Right cardiac atrium (tissue), 5 donors: ENCODE data around the gene C8A. TPM values are rescaled to one million over a fixed set of nuclear protein-coding genes. Genes with fewer than 3 reads are reported as not detected.

ENCODE experiments used
- ATAC-seq, 2 donors: fragments of 200-7000 bp; cut with Tn5 transposase; one replicate each; pipeline versions ENCODE4 v1.8.0 to v1.9.1; 2020; ENCODE audit warnings: moderate library complexity in 2 of 2, mild to moderate bottlenecking in 1 of 2
- DNase-seq, 3 donors: peaks; one replicate each; pipeline ENCODE4 v3.0.0-alpha.2; 2020
- H3K27ac ChIP-seq: one replicate; pipeline ENCODE4 v1.5.1; 2013; ENCODE audit warnings: mild to moderate bottlenecking, low read length, control low read depth, moderate library complexity
- H3K27me3 ChIP-seq: one replicate; pipeline ENCODE4 v1.6.1; 2013; ENCODE audit not compliant: control insufficient read depth, insufficient read depth
- H3K4me1 ChIP-seq: one replicate; pipeline ENCODE4 v1.6.1; 2013; ENCODE audit warnings: low read length; ENCODE audit not compliant: control insufficient read depth, insufficient read depth
- H3K4me3 ChIP-seq: one replicate; pipeline ENCODE4 v1.5.1; 2013; ENCODE audit warnings: low read length, control low read depth
- H3K9me3 ChIP-seq: one replicate; pipeline ENCODE4 v1.6.1; 2013; ENCODE audit warnings: low read length; ENCODE audit not compliant: control insufficient read depth
- WGBS: extraction: QIAGEN DNeasy Blood & Tissue Kit; methylation state at CpG from one replicate; pipeline ENCODE4 v1.1.7; 2013; 5-methylcytosine and 5-hydroxymethylcytosine counted together
- intact Hi-C, 4 donors: fragments of 100-400 bp; cut with DNase I; formaldehyde crosslinking; loops; one replicate each; pipeline versions ENCODE4 v1.11.0 to v1.14.0; 2022 to 2023
- polyA plus RNA-seq: library from polyadenylated mRNA; stranded (reverse); fragments of 200-250 nt; gene quantifications from one replicate; pipeline ENCODE4 v1.2.3, GENCODE V29; 2013
- total RNA-seq, 4 donors: library from RNA; stranded (reverse); fragmentation: NEBNext Ultra II Directional; extraction: Animal tissue kit (Norgen Biotek cat#: 25700); gene quantifications; one replicate each; pipeline ENCODE4 v1.2.1, GENCODE V29; 2021
- donor health status: healthy with polysubstance abuse.
- donor health status: DM: no; HTN: yes; CAD: no.
- donor health status: DM: no; HTN: no; CAD: no.
- donor health status: DM: no; HTN: yes; CAD: no; lungs with severe emphysema.
- donor health status: DM: yes; HTN: yes; CAD: no.

C8A gene
- total and polyA plus RNA-seq, 5 donors = not detected

DNA sequence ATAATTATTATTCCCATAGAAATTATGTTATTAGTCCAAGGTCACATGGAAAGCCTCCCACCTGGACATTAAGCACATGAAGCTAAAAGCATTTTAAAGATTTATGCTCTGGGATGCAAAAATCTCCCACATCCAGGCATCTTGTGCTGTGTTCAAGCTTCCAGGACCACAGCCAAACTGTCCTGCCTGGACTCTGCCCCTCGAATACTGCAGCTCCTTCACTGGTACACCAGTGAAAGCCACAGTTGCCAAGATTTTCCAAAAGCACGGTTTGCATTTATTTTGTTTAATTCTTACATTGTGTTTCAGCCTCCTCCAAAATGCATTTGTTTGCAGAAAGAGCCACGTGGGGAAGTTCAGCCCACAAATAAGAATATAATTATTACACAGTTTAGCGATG is 72.6 kb downstream of the C8A start:
- Histone ChIP-seq H3K9me3 (no peaks in the 10 kb centered on the region), H3K4me1 (no peaks in the 10 kb centered on the region), H3K4me3 (no peak overlapping the region), H3K27me3 (no peaks in the 10 kb centered on the region), H3K27ac (no peak overlapping the region)
- ATAC-seq = no peak
- intact Hi-C loops = no loop called here
- 74% methylated on average over 4 of the region's 4 CpGs for WGBS
- no peak for DNase-seq

DNA sequence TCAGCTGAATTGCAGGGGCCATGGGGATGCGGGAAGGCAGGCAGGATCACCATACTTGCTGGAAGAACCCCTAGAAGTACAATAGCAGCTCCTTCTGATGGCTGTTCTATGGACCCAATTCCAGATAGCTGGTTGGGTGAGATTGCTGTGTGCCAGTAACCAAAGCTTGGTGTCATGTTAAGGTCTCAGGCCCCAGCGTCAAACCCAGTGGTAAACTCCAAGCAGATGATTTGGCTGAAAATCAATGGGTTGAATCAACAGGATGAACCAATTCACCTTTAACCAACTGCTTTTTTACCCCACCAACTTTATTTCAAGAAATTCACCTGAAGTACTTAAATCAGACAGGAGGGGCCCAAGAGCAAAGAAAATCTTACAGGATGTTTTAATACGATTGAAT is 73.4 kb downstream of the C8A start:
- Histone ChIP-seq H3K27me3 (no peaks in the 10 kb centered on the region), H3K4me3 (no peak overlapping the region), H3K9me3 (no peaks in the 10 kb centered on the region), H3K4me1 (no peaks in the 10 kb centered on the region), H3K27ac (no peak overlapping the region)
- 91% methylated on average over 3 of the region's 3 CpGs for WGBS
- ATAC-seq (no peak), DNase-seq (no peak)
- intact Hi-C loops = no loop called here

DNA sequence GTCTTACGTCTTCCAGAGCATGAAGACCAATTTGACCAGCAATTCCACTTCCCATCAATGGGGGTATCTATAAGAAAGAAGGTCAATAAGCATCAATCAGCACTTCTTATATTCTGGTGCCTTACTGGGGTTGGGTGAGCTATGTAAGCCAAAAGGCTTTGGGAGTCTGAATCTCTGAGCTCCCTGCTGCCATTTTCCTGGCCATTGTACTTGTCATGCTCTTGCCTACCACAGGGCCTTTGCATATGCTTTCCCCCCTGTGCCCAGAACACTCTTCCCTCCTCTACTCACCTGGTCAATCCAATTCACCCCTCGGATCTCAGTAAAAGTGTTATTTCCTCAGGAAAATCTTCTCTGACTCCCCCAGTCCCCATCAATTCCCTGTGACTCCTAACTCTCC is 74.9 kb downstream of the C8A start:
- H3K4me1 ChIP-seq = no peaks in the 10 kb centered on the region
- no peak for ATAC-seq
- no peak overlapping the region for H3K4me3 ChIP-seq
- no peaks in the 10 kb centered on the region for H3K9me3 ChIP-seq
- intact Hi-C loops = no loop called here
- H3K27ac ChIP-seq = no peak overlapping the region
- no peaks in the 10 kb centered on the region for H3K27me3 ChIP-seq
- 76% methylated on average over 2 of the region's 2 CpGs for WGBS
- no peak for DNase-seq

DNA sequence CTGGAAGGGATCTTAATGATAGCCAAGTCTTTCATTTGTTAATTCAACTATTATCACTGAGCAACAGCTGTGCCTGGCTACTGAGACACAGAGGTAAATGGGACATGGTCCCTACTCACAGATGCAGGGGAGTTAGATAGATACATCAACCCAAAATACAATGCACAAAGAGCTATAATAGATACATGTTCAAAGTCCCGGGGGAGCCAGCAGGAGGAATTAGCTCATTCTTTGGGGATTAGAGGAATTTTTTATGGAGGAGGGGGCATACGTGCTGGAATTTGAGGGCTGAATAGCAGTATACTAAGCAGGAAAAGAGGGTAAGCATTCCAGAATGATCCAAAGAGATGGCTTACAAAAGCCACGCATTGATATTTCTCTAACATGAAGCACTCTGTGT is 76.6 kb downstream of the C8A start:
- intact Hi-C loops = no loop called here
- H3K4me1 ChIP-seq = no peaks in the 10 kb centered on the region
- H3K9me3 ChIP-seq = no peaks in the 10 kb centered on the region
- no peak overlapping the region for H3K4me3 ChIP-seq
- no peaks in the 10 kb centered on the region for H3K27me3 ChIP-seq
- ATAC-seq = no peak
- no peak overlapping the region for H3K27ac ChIP-seq
- no peak for DNase-seq
- WGBS = 38% methylated on average over 3 of the region's 3 CpGs

DNA sequence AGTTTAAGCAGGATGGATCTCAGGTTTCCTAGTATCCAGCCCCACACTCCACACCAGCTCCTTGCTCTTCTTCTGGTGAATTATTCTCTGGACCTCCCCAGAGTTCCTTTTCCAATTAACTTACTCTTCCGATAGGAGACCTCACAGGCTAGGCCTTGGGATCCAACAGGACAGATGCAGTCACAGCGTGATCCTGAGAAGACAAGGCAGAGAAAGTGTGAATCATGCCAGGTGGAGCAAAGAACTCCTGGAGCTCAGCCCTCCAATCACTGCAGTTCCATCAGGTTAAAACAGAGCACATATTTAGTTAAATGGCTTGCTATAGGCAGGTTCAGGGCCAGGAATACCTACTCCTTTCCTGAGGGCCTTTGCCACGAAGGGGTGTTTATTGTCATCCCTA is 77.1 kb downstream of the C8A start:
- Histone ChIP-seq H3K9me3 (no peaks in the 10 kb centered on the region), H3K27ac (no peak overlapping the region), H3K4me1 (no peaks in the 10 kb centered on the region), H3K4me3 (no peak overlapping the region), H3K27me3 (no peaks in the 10 kb centered on the region)
- intact Hi-C loops = no loop called here
- 80% methylated on average over 3 of the region's 3 CpGs for WGBS
- DNase-seq (no peak), ATAC-seq (no peak)

DNA sequence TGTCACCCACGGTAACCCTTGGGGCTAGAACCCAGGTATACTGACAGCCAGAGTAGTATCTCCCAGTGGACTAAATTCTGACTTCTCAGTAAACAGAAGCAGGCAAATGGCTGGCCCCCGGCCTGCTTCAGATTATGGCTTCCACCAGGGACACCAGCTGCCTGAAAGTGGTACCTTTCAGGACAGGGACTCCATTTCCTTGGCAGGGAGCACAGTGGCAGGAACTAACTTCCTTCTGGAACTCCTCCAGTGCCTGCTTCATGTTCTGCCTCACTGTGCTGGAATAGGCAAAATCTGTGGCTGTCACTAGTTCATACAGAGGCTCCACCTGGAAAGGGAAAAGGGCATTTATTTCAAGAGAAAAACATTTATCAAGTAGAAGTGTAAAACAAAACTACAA is 78.6 kb downstream of the C8A start:
- H3K27ac ChIP-seq = no peak overlapping the region
- no peaks in the 10 kb centered on the region for H3K27me3 ChIP-seq
- H3K4me1 ChIP-seq = no peaks in the 10 kb centered on the region
- H3K9me3 ChIP-seq = no peaks in the 10 kb centered on the region
- no peak overlapping the region for H3K4me3 ChIP-seq
- WGBS = 72% methylated on average over 2 of the region's 2 CpGs
- intact Hi-C loops = no loop called here
- DNase-seq = no peak
- no peak for ATAC-seq

DNA sequence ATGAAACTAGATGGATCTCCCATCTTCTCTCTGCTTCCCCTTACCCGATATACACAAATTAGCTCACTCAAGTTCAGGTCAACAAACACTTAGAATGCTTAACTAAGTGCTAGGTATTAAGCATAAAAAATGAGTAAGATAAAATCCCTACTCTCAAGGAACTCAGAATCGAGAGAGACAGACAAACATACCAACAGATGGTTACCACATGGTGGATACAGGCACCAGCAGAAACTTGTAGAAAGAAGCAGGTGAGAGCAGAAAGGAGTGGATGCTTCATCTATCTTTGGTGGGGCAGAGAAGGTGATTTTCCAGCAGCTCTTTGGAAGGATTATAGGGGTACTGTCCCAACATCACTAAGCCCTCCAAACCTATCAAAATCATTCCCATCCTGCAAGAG is 79.0 kb downstream of the C8A start:
- Histone ChIP-seq H3K27ac (no peak overlapping the region), H3K9me3 (no peaks in the 10 kb centered on the region), H3K27me3 (no peaks in the 10 kb centered on the region), H3K4me1 (no peaks in the 10 kb centered on the region), H3K4me3 (no peak overlapping the region)
- 75% methylated on average over 2 of the region's 2 CpGs for WGBS
- ATAC-seq (no peak), DNase-seq (no peak)
- intact Hi-C loops = no loop called here

DNA sequence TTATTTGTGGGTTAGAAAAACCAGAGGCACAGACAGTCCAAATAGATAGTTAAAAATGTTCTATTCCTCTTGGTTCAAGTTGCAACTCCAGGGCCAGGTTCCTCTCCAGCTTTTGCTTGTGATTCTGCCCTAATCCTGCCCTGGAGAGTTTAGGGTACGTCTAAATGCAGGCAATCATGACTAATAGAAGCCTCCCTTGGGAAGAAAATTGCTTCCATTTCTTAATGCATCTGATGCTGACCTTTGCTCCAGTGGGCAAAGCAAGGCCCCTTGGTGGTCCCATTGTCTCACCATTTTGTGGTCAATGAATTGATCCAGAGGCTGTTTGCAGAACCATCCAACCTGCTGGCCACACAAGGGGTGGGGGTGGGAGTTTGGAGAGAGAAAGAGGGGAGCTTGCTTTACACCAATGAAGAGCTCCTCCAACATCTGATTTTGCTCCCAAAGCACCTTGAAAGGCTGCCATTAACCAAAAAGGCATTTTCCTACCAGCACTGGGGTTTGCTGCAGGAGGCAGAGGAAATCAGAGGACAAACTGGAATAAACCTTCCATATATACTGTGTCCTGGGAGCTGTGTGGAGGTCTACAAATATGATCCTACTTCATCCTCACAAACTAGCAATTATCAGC is 79.9 kb downstream of the C8A start:
- no peaks in the 10 kb centered on the region for H3K27me3 ChIP-seq
- no peak overlapping the region for H3K4me3 ChIP-seq
- no peaks in the 10 kb centered on the region for H3K4me1 ChIP-seq
- DNase-seq = no peak
- intact Hi-C loops = no loop called here
- H3K9me3 ChIP-seq = no peaks in the 10 kb centered on the region
- WGBS = 15% methylated on average over 1 of the region's 1 CpG
- H3K27ac ChIP-seq = no peak overlapping the region
- no peak for ATAC-seq

DNA sequence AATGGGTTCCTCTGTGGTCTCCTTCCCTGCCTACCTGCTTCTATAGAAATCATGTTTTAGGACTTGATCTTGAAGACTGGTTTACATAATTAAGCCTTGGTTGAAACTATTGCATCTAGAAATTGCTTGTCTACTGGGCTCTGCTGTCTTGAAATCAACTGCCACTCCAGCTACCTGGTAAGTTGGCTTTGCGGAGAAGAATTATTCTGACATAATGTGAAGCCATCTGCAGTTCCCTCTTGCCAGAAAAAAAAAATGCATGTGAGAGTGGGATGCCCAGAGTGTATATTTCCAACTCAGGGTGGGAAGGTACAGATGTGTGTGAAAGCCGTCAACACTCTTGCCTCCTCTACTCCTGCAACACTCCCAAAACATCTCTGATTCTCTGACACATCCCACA is 84.0 kb downstream of the C8A start:
- H3K4me1 ChIP-seq = no peaks in the 10 kb centered on the region
- H3K4me3 ChIP-seq = no peak overlapping the region
- WGBS = 87% methylated on average over 2 of the region's 2 CpGs
- no peaks in the 10 kb centered on the region for H3K9me3 ChIP-seq
- H3K27ac ChIP-seq = no peak overlapping the region
- ATAC-seq (no peak), DNase-seq (no peak)
- no peaks in the 10 kb centered on the region for H3K27me3 ChIP-seq
- intact Hi-C loops = no loop called here

DNA sequence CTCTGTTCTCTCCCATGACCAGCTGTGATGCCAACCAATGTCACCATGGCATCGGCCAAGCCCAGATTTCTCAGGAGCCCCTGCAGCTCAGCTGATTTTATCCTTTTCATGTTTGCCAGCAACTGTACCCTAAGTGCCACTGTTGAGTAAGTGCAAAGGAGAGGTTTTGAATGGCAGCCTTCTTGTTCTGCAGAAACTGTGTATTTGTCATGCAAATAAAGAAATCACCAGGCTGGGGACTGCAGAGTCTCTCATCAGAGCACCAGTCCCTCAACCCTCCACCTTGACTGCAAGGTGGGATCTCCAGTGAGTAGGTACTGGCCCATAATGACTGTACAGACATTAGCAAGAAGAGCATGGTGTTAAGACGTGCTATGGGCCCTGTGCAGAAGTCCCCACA is 84.6 kb downstream of the C8A start:
- intact Hi-C loops = no loop called here
- Histone ChIP-seq H3K27ac (no peak overlapping the region), H3K4me3 (no peak overlapping the region), H3K4me1 (no peaks in the 10 kb centered on the region), H3K27me3 (no peaks in the 10 kb centered on the region), H3K9me3 (no peaks in the 10 kb centered on the region)
- DNase-seq (no peak), ATAC-seq (no peak)
- WGBS = 81% methylated on average over 2 of the region's 2 CpGs

DNA sequence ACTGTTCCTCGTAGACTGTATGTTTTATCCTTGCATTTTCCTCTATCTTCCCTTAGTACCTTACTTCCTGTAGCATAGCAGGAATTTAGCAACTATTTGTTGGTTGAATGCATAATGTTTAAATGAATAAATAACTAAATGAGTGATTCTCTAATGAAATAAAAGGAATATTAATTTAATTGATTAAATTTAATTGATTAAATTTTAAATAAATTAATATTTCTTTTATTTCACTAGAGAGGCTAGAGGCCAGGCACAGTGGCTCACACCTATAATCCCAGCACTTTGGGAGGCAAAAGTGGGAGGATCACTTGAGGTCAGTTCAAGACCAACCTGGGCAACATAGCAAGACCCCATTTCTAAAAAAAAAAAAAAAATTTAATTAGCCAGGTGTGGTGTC is 85.4 kb downstream of the C8A start:
- WGBS = 44% methylated on average over 1 of the region's 1 CpG
- H3K27me3 ChIP-seq = no peaks in the 10 kb centered on the region
- no peak for DNase-seq
- H3K4me3 ChIP-seq = no peak overlapping the region
- H3K4me1 ChIP-seq = no peaks in the 10 kb centered on the region
- no peaks in the 10 kb centered on the region for H3K9me3 ChIP-seq
- intact Hi-C loops = no loop called here
- no peak for ATAC-seq
- no peak overlapping the region for H3K27ac ChIP-seq

DNA sequence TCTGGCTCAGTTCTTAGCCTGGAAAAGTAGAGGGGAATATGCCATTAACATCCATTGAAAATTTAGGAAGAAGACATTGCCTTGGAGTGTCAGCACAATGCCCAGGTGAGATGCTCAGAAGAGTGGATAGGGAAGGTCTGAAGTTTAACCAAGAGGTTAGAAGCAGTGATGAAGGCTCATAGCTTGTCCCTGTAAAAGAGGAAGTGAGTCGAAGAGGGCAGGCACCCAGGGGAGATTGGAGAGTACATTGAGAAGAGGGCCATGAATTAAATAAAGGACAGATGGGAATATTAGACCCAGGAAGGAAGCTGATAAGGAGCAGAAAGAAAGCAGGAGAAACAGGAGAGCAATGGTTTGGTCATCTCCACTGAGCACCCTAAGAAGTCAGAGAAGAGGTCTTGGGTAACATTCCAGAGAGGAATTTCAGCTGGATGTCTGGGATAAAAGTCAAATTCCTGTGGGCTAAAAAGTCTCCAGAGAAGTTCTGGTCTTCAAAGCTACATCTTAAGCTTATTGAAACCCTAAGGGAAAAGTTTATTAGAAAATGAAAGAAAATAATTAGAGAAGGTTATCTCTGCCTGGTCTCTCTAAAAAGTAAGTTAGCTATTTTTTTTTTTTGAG is 93.9 kb downstream of the C8A start:
- WGBS = 60% methylated on average over 1 of the region's 1 CpG
- Histone ChIP-seq H3K27me3 (no peaks in the 10 kb centered on the region), H3K9me3 (no peaks in the 10 kb centered on the region), H3K4me3 (no peak overlapping the region), H3K4me1 (no peaks in the 10 kb centered on the region), H3K27ac (no peak overlapping the region)
- intact Hi-C loops = no loop called here
- DNase-seq (no peak), ATAC-seq (no peak)
